ENCODE data around the gene SETMAR. TPM values are rescaled to one million over a fixed set of nuclear protein-coding genes. Genes with fewer than 3 reads are reported as not detected.
"Not testable (repeated sequence)": the region's sequence is repeated elsewhere in the genome, so short reads cannot be mapped to it uniquely, and the experiment has no call there.

SETMAR gene
- 10 to 100 TPM in 10 of 12 donors, 1 to 10 TPM in 1, not detected in 1; 4.4 to 22.3 (median 18.5) TPM for polyA plus RNA-seq (ENCODE audit: insufficient read length in 12 of 12)
- long read RNA-seq, donor 1, partial matches to known transcripts = 0 of 1 reads
- long read RNA-seq, donor 1, other reads (novel, unspliced or antisense) = 0 of 1 reads
- long read RNA-seq, donor 2, partial matches to known transcripts = 0 of 2 reads
- long read RNA-seq, donor 2, other reads (novel, unspliced or antisense) = 0 of 2 reads
- long read RNA-seq, donor 3, partial matches to known transcripts = 0 of 1 reads
- long read RNA-seq, donor 3, other reads (novel, unspliced or antisense) = 0 of 1 reads
- long read RNA-seq, donor 4 = 0 reads
- long read RNA-seq, donor 5, partial matches to known transcripts = 0 of 17 reads
- long read RNA-seq, donor 5, other reads (novel, unspliced or antisense) = 14 of 17 reads
- long read RNA-seq, donor 6, partial matches to known transcripts = 0 of 1 reads
- long read RNA-seq, donor 6, other reads (novel, unspliced or antisense) = 0 of 1 reads
- long read RNA-seq, donor 7, partial matches to known transcripts = 0 of 2 reads
- long read RNA-seq, donor 7, other reads (novel, unspliced or antisense) = 0 of 2 reads
- long read RNA-seq, donor 8, partial matches to known transcripts = 0 of 2 reads
- long read RNA-seq, donor 8, other reads (novel, unspliced or antisense) = 0 of 2 reads
- long read RNA-seq, donor 9, partial matches to known transcripts = 0 of 2 reads
- long read RNA-seq, donor 9, other reads (novel, unspliced or antisense) = 0 of 2 reads
- long read RNA-seq, donor 10, partial matches to known transcripts = 0 of 1 reads
- long read RNA-seq, donor 10, other reads (novel, unspliced or antisense) = 0 of 1 reads
- long read RNA-seq, donor 11, partial matches to known transcripts = 0 of 2 reads
- long read RNA-seq, donor 11, other reads (novel, unspliced or antisense) = 0 of 2 reads

DNA sequence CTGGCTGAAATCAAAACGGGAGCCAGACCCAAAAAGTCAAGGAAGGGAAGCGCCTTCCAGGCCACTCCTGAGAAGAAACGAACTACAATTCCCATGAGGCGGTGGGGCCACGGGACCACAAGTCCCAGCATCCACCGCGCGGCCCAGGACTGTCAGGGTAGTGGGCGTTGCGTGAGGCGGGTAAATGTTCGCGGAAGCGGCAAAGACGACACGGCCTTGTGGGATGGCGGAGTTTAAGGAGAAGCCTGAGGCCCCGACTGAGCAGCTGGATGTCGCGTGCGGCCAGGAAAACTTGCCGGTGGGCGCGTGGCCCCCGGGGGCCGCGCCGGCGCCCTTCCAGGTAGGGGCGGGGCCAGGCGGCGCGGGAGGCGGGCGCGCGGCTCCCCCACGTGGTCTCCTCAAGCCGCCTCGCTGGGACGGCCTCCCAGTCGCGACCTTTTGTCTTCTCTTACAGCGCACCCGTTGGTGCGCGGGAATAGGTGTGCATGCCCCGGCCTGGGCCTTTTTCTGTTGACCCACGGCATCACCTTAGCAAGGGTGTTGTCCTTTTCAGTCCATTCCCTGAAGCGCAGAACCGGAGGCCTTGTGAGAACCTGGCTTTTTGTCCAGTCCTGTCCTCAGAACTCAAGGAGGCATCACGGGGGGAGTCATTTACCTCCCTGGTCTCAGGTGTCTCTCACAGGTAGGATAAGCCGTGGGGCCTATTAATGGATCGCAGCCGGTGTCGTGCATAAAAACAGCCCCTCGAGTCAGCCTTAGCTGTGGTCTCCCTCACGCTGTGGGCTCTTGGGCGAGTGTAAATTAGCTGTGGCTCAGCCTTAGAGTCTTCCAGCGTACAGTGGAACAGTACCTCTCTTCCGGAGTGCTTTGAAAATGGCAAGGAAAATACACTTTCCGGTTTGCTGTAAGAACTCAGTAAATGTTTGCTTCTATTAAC lies at the start of gene SETMAR:
SETMAR (plus strand) TSS at position 183 of the 937 bp plus-strand sequence; CDS start at position 185, 2 bp downstream.
- DNase-seq = peak; percentile 94

DNA sequence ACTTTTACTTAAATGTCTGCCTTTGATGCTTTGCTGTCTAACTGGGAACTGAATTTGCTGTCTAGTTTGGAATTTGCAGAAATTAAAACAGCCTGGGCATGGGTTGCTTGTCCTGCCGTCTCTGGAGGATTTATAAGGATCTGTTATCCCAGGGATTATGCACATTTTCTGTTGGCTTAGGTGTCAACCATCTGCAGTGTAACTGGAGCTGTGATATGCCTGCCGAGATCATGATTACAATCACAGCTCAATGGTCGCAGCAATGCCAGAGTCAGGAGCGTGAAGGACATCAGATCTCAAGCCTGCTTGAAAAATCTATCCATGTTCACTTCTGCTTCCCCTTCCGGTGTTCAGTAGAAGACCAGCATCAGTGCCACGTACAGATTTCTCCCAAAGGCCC lies 41.8 kb upstream of the SETMAR start:
- no peak for DNase-seq

DNA sequence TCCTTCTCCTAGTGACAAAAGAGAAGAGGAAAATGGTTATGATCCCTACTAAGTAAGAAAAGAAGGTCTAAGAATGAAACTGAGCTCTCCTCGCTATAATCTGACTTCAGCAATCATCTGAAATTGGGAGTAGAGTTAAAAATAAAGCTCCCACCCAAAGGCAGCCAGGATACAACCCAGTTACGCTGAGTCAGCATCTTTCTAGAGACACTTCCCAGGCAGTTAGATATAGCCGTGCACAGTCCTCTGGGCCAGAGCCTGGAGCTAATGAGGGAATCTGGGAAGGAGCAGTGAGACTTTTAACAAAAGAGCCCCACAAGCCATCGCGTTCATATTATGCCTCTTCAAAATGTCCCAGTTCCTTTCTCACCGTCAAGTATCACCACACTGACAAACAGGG lies 39.1 kb upstream of the SETMAR start:
- DNase-seq = no peak

DNA sequence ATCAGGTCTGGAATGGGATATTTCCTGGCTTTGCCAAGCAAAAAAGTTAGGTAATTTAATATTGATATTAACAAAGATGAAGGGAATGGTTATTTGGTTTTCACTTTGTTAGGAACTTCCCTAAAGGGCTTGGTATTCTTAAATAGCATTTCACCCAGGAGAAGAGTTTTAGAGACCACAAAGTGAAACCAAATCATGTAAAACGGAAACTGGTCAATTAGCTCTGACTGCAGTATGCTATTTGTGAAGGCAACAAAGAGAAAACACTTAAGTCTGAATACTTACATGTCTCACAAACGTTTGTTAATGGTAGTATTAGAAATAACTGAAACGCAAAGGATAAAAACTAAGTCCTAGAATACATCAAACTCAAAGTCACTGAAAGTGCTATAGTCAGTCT lies 32.4 kb upstream of the SETMAR start:
- DNase-seq = no peak

DNA sequence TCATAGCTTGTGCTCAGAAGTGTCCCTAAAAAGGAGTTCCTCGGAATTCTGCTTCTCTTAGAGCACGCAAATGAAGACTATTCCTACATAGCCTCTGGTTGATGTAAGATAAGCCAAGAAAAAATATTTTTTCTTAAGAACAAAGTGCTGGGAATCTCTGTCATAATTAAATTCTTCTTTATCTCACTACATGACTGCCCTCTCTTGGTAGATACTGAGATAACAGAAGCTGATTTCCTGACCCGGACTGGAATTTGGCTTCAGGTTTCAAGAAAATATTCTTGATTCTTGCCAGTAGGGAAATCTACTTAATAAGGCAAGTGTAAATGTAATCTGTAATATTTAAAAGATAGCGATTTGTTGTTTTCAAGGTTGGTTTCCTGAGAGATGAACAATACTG lies 31.3 kb upstream of the SETMAR start:
- peak; percentile 41 for DNase-seq

DNA sequence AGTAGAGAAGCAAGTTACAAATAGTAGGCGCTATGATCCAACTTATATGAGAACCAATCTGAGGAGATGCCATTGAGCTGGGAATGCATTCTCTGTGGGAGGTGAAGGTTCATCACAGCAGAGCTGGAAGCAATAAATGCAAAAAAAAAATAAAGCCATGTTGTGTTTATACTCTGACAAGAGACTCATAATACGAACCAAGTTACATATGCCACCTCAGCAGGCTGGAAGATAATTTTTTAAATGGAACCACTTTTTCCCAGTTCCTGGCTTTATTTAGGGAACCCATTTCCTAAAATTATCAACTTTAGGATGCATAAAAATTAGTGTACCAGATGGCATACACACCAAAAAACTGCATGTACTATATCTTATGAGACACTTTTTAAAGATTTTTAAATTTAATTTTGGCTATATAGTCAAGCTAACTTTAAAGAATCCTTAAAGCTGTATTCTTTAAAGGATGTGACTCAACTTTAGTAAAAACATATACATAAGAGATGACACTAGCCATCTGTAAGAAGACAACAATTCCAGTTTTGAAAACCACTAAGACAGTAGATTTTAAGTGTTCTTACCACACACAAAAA lies 23.6 kb upstream of the SETMAR start:
- DNase-seq = no peak

DNA sequence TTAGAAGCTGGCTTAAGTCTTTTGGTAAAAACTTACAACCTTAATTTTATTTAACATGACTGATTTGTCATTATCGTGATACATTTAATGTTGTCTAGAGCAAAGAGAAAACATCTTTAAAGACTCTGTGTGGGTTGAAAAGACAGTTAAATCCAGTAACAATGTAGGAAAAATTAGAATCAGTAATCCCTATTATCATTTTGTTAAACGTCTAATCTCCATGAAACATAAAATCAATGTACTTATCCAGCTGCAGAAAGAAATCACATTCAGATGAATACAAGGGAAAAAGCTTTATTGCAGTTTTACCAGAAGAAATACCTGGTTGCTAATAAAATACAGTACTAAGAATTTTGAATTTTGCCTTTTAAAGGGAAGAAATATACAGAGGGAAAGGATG lies 21.2 kb upstream of the SETMAR start:
- DNase-seq = no peak

DNA sequence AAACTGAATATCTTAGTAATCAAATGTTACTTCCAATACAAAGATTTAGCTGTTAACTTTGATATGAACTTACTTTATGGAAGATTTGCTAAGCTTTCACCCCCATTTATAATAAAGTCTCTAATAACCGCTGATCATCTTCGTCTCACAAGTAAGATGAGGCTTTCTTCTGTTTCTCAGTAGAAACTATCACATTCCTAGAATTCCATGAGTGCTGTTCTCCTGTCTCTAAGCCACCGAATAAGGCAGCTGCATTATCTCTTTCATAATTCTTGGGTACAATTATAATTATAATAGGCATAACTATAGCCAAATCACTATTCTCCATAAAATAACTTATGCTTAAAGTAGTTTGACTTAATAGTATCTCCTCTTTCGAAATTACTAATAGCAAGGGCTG lies 18.3 kb upstream of the SETMAR start:
- no peak for DNase-seq

DNA sequence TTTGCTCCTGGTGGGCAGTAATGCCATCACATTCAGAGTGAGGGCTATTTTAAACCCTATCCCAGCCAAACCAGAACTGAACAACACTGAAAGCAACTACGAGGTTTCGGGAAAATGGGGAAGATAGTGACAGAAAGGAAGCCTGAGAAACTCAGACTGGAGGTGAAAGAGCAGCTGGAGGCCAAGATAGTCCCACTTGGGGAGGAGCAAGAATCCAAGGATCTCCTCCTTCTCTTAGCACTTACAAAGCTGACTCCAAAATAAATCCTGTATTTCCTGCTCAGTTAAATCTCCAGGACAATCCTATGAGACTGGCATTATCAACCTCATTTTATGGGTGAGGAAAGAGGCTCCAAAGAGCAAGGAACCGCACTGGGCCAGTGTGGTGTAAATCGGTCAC lies 14.1 kb upstream of the SETMAR start:
- no peak for DNase-seq

DNA sequence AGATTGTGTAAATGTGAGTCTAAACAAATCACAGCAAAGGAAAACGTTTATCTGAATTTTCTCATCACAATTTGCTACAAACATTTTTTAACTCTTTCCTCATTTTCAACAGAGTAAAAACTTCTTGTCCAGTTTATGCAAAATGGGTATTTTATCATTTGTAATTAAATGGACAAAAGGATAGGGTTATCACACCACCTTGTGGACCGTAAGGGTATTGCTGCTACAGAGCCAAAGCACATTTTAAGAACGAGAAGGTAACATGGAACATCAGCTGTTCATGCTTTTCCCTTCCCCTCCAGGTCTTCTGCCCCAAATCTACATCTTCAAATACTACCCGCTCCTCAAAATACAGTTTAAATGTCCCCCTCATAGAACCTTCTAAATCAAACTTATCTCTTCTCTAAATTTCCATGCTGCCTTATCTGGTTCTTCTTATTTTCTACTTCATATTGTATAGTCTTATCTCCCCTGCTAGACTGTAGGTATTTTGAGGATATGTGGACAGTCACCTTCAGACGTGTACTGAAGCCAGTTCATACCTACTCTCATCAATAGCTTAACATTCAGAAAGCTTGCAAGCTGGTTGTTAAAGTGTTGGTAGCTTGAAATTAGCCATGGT lies 12.8 kb upstream of the SETMAR start:
- DNase-seq = peak; percentile 42

DNA sequence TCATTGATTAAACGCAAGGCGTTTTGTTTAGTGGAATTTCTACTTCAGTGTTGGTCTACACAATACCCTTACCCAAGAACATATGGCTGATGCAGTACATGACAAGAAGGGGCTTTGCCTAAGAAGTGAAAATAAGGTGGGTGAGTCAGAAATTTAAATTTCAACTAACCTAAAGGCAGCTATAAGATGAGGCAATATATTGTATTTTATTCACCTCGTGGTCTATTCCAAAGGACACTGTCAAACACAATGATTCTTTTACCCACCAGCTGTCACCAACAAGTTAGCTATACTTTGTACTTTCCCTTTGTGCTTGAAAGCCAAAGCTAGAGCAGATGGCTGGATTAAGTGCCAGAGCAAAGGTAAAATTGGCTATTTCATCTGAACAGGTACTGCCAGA lies 10.9 kb upstream of the SETMAR start:
- DNase-seq = no peak

DNA sequence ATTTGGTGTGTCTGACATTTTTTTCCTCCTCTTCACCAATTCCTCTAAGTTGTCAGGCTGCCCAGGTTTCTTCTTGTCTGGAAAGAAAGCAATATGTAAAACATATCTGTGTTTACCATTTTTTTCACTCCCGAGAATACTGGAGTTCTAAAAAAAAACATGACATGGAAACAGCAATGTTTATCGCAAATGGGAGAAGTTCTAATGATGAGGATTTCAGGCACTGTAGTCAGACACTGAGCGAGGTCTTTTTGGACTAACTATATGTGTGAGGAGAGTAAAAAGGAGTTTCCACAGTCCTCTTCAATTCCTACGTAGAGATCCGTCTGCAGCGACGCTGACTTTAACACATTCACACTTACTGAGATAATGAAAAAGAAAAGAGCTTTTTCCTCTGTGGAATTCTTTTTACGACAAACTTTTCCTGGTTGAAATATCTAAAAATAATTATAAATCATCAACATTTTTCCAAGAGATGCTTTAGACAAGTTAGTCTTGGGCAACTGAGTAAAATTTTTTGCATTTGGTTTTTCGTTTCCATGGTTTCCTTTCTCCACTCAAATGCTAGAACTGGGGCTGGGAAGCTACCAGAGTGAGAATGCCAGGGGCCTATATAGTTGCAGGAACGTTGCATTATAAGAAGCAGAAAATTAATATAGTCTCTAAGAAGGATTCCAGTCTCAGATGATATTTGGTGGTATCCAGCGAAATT lies 8.4 kb upstream of the SETMAR start:
- no peak for DNase-seq

DNA sequence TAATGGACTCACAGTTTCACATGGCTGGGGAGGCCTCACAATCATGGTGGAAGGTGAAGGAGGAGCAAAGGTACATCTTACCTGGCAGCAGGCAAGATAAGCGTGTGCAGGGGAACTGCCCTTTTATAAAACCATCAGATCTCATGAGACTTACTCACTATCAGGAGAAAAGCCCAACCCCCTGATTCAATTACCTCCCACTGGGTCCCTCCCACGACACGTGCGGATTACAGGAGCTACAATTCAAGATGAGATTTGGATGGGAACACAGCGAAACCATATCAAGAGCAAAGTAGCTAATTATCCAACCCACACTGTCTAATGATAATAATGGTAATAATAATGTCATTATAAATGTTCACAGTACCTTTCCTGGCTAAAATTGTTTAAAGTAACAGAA lies 6.7 kb upstream of the SETMAR start:
- DNase-seq = not testable (repeated sequence)

DNA sequence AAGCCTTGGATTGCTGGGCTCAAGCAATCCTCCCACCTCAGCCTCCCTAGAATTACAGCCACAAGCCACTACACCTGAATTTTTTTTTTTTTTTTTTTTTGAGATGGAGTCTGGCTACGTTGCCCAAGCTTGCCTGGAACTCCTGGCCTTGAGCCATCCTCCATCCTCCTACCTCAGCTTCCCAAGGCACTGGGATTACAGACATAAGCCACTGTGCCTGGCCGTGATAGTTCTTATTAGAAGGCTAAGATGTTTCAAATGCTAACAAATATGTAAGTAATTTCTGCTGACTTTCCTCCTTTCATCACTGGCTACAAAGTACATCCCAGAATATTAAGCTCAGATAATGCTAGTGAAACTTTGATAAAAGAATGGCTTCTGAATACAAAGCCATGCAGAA lies 5.7 kb upstream of the SETMAR start:
- no peak for DNase-seq

DNA sequence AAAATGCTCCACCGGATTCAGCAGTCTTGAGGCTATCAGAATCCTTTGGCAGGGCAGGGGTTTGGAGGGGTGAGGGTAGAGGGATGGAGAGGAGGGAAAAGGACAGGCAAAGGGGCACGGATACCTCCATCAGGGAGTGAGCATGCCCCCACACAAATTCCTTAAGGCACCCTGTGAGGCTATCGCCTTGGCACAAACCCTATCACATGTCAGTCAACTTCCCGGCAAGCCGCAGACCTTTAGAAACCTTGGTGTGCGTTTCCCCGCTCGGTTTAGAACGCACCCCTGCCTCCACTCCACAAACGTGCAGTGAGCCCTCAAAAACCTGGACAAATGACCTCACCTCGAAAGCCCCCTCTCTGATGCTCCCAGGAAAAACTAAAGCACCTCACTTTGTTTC lies 422 bp upstream of the SETMAR start:
- no peak for DNase-seq

DNA sequence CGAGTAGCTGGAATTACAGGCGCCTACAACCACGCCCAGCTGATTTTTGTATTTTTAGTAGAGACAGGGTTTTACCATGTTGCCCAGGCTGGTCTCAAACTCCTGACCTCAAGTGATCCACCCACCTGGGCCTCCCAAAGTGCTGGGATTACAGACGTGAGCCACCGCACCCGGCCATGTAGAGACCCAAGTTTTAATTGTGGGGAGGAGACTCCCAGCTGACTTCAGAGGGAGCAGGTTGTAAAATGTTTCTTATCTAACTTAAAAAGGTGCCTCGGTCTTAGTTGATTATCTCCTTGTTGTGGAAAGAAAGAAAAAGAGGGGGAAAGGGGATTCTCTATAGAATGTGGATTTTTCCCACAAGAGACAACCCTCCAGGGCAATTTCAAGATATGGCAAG lies 2.0 kb downstream of the SETMAR start:
- DNase-seq = not testable (repeated sequence)

DNA sequence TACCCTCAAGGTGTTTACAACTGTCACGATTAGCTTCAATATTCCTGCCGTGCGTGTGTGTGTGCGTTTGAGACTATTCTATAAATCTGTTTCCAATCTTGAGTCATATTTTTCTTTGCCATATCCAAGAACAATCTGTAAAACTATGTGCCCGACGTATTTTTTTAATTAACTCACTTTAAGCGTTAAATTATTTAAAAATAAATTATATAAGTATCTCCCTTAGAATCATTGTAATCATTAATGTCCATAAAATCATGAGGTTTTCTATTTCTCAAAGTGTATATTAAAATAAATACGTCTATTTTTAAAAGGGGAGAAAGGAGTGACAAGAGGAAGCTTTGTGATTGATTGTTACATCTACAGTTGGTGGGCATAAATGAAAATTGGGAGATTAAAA lies 2.9 kb downstream of the SETMAR start:
- DNase-seq = no peak

DNA sequence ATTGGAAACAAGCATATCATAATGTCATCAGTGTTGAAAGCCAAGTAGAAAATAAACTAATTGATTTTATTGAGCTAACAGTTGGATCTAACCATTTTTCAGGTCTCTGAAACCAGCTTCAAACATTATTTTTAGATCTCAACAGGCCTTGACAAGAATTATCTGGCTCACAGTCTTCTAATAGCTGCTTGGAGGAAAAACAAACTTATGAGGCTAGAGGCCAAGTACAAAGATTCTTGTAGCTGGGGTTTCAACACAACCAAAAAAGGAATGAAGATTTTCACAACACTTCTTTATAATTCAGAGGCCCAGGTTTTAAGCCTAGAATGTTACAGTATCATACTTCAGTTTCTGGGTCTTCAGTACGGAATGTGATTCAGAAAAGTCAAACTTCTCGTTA lies 3.7 kb downstream of the SETMAR start:
- no peak for DNase-seq

DNA sequence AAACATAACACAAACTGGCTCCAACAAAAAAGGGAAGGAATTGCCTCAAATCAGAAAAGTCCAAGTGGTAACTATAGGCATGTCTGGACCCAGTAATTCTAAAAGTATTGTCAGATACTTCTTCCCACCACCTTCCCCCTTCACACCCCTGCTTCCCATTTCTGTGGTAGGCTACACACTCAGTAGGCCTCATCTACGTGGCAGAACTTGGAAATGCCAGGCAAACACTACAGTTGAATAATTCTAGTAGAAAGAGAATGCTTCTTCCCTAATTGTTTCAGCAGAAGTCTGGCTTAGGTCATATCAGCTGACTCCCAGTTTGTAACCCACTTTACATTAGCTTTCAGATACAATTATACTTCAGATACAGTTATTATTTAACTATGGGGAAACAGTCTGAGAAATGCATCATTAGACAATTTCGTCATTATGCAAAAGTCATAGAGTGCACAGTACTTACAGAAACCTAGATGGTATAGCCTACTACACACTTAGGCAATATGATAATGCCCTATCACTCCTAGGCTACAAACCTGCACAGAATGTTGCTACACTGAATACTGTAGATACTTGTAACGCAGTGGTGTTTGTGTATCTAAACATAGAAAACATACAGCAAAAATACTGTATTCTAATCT lies 6.4 kb downstream of the SETMAR start:
- DNase-seq = no peak

DNA sequence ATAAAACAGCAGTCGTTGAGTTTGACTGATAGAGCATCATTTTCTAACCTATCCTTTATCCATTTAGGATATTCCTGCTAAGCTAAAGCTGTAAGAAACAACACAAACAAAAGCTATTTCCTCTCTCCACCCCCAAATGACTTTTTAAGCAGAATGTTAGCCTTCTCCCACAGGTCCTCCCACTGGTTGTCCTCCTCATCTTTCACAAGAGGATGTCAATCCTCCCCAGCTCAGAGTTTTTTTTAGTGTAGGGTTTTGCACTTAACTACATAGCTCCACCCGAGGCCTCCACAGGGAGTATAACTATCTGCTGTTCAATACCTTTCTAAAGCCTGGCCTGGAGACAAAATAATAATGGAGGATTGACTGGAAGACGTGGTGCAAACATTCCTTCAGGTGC lies 7.8 kb downstream of the SETMAR start:
- DNase-seq = no peak

All from muscle of arm (tissue), 14 donors.